ENCODE measurements around the gene REG1B. TPM values are rescaled to one million over a fixed set of nuclear protein-coding genes. Genes with fewer than 3 reads are reported as not detected.

The REG1B gene, protein sequence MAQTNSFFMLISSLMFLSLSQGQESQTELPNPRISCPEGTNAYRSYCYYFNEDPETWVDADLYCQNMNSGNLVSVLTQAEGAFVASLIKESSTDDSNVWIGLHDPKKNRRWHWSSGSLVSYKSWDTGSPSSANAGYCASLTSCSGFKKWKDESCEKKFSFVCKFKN
- not detected in 2 replicates for total RNA-seq

GRCh38 chr2:79087785-79088364 lies at the start of gene REG1B:
TSS of gene REG1B (minus strand) at chr2:79087993. CDS start at chr2:79087612, 381 bp downstream.

DNA sequence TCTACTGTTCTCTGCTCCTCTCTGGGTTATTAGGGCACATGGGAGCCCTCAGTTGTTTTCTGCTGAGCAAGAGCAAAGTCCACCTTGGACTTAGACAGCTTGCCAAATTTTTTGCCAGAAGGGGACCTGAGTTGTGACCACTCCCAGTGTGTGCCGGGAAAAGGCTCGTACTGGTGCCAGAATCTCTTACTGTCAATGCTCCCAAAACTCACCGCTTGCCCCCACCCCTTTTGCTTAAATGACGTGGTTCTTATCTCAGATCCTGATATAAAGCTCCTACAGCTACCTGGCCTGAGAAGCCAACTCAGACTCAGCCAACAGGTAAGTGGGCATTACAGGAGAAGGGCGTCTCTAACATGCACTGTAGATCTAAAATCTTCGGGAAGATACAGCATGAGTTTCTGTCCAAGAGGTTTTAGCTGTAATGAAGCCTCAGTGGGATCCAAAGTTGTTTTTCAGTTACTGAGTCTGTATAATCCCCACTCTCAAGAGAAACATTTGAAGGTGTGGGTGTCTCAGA lies 32.5 kb upstream of the REG1B start, which contains the start of gene REG1A:
TSS of gene REG1A (plus strand) at position 295 of the 520 bp plus-strand sequence. CDS start 374 bp downstream, outside the sequence.

Other genes starting within 250 kb of the REG1B start
- not detected in 2 replicates for gene REG3G, start 62.3 kb downstream of the REG1B start, total RNA-seq
- not detected in 2 replicates for gene REG1A, start 32.5 kb upstream of the REG1B start, total RNA-seq
- gene REG3A, start 71.8 kb upstream of the REG1B start, total RNA-seq: not detected in 2 replicates

Data from endothelial cell of coronary artery (primary cell).